ENCODE results near the gene ZMYND15.

GRCh38 chr17:4788807-4789700 is 49.4 kb downstream of the ZMYND15 start, which contains the start of gene GLTPD2:
- TF ChIP-seq CTCF (conservative IDR thresholded peaks at IDR 0.05; ENCODE audit: low read depth, low read length) (no peak), EZH2 (IDR thresholded peaks at IDR 0.05; ENCODE audit: borderline replicate concordance, low read depth, low read length, poor library complexity, severe bottlenecking) (no peak)

Measured in A673 (cell line).